HUES64 (cell line): ENCODE results near the gene DEF6.

Source experiments
- H3K27ac ChIP-seq: 2 replicates; pipeline ENCODE4 v1.7.0; 2013; ENCODE audit warnings: low read depth, low read length, inconsistent platforms
- H3K27me3 ChIP-seq: 2 replicates; pipeline ENCODE4 v1.6.1; 2013; ENCODE audit warnings: mild to moderate bottlenecking, low read length; ENCODE audit not compliant: insufficient read depth
- H3K36me3 ChIP-seq: 2 replicates; pipeline ENCODE4 v1.6.1; 2013; ENCODE audit warnings: mild to moderate bottlenecking, low read length; ENCODE audit not compliant: insufficient read depth
- H3K4me1 ChIP-seq: 2 replicates; pipeline ENCODE4 v1.6.1; 2013; ENCODE audit warnings: mild to moderate bottlenecking, low read length, moderate library complexity; ENCODE audit not compliant: insufficient read depth
- H3K4me3 ChIP-seq: 2 replicates; pipeline ENCODE4 v1.5.1; 2013; ENCODE audit warnings: mild to moderate bottlenecking, low read length, moderate library complexity
- H3K9ac ChIP-seq: 2 replicates; pipeline ENCODE4 v1.6.1; 2013; ENCODE audit warnings: mild to moderate bottlenecking, low read depth, low read length
- H3K9me3 ChIP-seq: 2 replicates; pipeline ENCODE4 v1.6.1; 2013; ENCODE audit warnings: low read depth, low read length; ENCODE audit not compliant: insufficient read depth
- WGBS: fragments of 150-250, 120-280 bp; methylation state at CpG from one replicate; pipeline ENCODE4 v1.1.7; 2013; ENCODE audit warnings: missing lambda C conversion rate; 5-methylcytosine and 5-hydroxymethylcytosine counted together

DEF6 gene

GRCh38 chr6:35368038-35368887 lies 70.6 kb downstream of the DEF6 start:
- Histone ChIP-seq H3K4me1 (0 out of 2 replicates have a peak, but pooled peaks cover 3% of the 10 kb centered on the region), H3K27ac (no peak overlapping the region), H3K9ac (no peak overlapping the region), H3K4me3 (no peak overlapping the region), H3K27me3 (no peaks in the 10 kb centered on the region), H3K9me3 (no peaks in the 10 kb centered on the region), H3K36me3 (no peaks in the 10 kb centered on the region)
- 89% methylated on average over 2 of the region's 2 CpGs for WGBS

GRCh38 chr6:35370124-35370741 lies 72.6 kb downstream of the DEF6 start:
- Histone ChIP-seq H3K36me3 (no peaks in the 10 kb centered on the region), H3K4me3 (no peak overlapping the region), H3K4me1 (no peaks in the 10 kb centered on the region), H3K27me3 (no peaks in the 10 kb centered on the region), H3K27ac (no peak overlapping the region), H3K9me3 (no peaks in the 10 kb centered on the region), H3K9ac (no peak overlapping the region)
- 87% methylated on average over 8 of the region's 8 CpGs for WGBS

GRCh38 chr6:35370785-35371493 lies 73.3 kb downstream of the DEF6 start:
- 88% methylated on average over 9 of the region's 9 CpGs for WGBS
- no peak overlapping the region for H3K27ac ChIP-seq
- no peaks in the 10 kb centered on the region for H3K27me3 ChIP-seq
- no peak overlapping the region for H3K4me3 ChIP-seq
- no peaks in the 10 kb centered on the region for H3K4me1 ChIP-seq
- no peak overlapping the region for H3K9ac ChIP-seq
- no peaks in the 10 kb centered on the region for H3K9me3 ChIP-seq
- no peaks in the 10 kb centered on the region for H3K36me3 ChIP-seq
